Panc1 (cell line): ENCODE measurements around the gene CASQ2.
"Not testable (repeated sequence)": the region's sequence is repeated elsewhere in the genome, so short reads cannot be mapped to it uniquely, and the experiment has no call there.

Experiments
- CTCF ChIP-seq: fragments of 450-650 bp; IDR thresholded peaks from 2 replicates; pipeline ENCODE4 v1.5.1; 2017; ENCODE audit warnings: mild to moderate bottlenecking
- POLR2AphosphoS5 ChIP-seq: IDR thresholded peaks from 2 replicates; pipeline ENCODE4 v1.6.1; 2012; ENCODE audit warnings: mild to moderate bottlenecking, low read depth, low read length, moderate library complexity

- TF ChIP-seq CTCF, POLR2AphosphoS5: not testable (repeated sequence)
Observed at GRCh38 chr1:115779075-115779474, 10.6 kb upstream of the CASQ2 start.
